Rectal smooth muscle tissue (tissue), 1 donor: ENCODE data around the gene NOTCH3.

Experiments used
- H3K27ac ChIP-seq: one replicate; pipeline ENCODE4 v1.7.0; 2013; ENCODE audit warnings: low read depth, low read length, inconsistent platforms
- H3K27me3 ChIP-seq: one replicate; pipeline ENCODE4 v1.7.0; 2013; ENCODE audit warnings: low read length; ENCODE audit not compliant: control insufficient read depth, insufficient read depth
- H3K36me3 ChIP-seq: one replicate; pipeline ENCODE4 v1.7.0; 2013; ENCODE audit warnings: low read length; ENCODE audit not compliant: control insufficient read depth, insufficient read depth
- H3K4me1 ChIP-seq: one replicate; pipeline ENCODE4 v1.7.0; 2013; ENCODE audit warnings: low read length; ENCODE audit not compliant: control insufficient read depth, insufficient read depth
- H3K4me3 ChIP-seq: one replicate; pipeline ENCODE4 v1.7.0; 2013; ENCODE audit warnings: low read length
- H3K9ac ChIP-seq: one replicate; pipeline ENCODE4 v1.7.0; 2013; ENCODE audit warnings: low read length

NOTCH3 gene

DNA sequence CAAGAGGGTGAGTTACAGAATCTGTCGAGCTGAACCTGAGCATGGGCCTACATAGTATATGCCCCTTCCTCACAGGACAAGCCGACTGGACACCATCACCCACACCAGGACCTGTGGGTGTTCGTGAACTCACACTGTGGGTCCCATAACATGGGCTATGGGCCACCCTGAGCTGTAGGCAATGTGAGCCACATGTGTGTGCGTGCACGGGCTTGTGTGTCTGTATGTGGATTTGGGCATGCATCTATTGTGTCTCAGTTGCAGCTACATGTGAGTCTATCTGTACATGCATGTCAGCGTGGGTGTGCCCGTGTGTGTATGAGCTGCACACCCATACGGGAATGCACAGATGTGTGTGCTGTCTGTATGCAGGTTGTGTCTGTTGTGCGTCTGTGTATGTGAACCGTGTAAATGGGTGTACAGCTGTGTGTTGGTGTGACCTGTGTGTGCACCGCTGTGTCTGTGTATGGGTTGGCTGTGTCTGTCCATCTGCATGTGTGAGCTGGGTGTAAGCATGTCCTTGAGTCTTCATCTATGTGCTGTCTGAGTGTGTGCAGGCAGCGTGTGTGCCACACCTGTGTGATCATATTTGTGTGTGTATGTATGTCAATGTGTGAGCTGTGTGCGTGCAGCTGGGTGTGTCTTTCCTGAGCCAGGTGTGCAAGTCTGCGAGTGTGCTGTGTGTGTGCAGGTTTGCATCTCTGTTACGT lies 1.7 kb downstream of the NOTCH3 start:
- Histone ChIP-seq H3K27me3 (peaks cover 15% of the 10 kb centered on the region), H3K4me3 (peak overlapping the region; percentile 18), H3K27ac (no peak overlapping the region), H3K9ac (no peak overlapping the region), H3K36me3 (no peaks in the 10 kb centered on the region), H3K4me1 (no peaks in the 10 kb centered on the region)

DNA sequence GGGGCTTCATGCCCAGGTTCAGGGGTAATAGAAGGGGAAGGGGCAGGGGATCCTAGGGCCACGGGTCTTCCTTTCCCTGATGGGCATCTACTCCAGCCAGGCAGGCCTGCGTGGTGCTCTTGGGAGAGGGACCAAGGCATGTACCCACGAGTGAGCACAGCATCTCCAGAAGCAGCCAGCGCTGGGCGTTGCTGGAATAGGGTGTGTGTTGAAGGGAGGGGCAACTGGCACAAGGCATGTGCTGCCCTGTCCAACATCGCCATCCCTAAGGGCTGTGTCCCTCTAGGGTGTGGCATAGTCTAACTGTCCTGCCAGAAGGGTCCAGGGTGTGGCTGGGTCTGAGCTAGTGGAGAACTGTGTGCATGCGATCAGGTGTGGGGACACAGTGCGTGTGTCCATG lies 2.9 kb downstream of the NOTCH3 start:
- Histone ChIP-seq H3K27ac (no peak overlapping the region), H3K4me3 (no peak overlapping the region), H3K27me3 (peaks cover 15% of the 10 kb centered on the region)

DNA sequence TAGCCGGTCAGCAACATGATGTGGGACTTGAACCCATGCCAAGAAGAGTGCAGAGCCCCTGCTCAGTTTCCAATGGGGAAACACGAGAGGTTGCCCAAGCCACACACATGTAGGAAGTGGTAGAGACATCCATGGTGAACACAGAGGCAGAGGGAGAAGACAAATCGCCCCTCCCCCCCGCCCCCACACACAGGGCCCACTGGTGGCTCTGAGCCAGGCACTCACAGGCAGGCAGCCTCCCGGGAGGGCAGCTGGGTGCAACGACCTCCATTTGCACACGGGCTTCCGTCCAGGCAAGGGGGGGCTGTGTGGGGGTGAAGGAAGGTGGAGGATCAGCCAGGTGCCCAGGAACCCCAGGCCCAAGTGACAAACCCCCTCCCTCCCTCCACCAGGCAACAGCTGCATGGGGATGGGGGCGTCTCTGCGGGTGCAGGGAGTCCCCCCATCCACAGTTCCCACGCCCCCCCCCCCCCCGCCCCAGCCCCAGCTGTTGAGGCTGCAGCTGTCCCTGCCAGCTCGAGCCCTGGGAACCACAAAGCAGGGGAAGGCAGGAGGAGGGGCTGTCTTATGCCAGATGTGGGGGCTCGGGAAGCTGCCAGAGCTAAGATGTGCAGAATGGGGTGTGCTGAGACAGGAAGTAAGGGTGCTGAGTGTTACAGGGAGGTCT lies 3.4 kb downstream of the NOTCH3 start:
- H3K4me1 ChIP-seq, result no peaks in the 10 kb centered on the region
- H3K36me3 ChIP-seq, result no peaks in the 10 kb centered on the region
- H3K27ac ChIP-seq, result no peak overlapping the region
- H3K9ac ChIP-seq, result no peak overlapping the region
- H3K27me3 ChIP-seq, result peaks cover 15% of the 10 kb centered on the region
- H3K4me3 ChIP-seq, result no peak overlapping the region

More for the DNA sequence above, 2.9 kb downstream of the NOTCH3 start:
- H3K36me3 ChIP-seq, result no peaks in the 10 kb centered on the region
- no peak overlapping the region for H3K9ac ChIP-seq
- H3K4me1 ChIP-seq, result no peaks in the 10 kb centered on the region

DNA sequence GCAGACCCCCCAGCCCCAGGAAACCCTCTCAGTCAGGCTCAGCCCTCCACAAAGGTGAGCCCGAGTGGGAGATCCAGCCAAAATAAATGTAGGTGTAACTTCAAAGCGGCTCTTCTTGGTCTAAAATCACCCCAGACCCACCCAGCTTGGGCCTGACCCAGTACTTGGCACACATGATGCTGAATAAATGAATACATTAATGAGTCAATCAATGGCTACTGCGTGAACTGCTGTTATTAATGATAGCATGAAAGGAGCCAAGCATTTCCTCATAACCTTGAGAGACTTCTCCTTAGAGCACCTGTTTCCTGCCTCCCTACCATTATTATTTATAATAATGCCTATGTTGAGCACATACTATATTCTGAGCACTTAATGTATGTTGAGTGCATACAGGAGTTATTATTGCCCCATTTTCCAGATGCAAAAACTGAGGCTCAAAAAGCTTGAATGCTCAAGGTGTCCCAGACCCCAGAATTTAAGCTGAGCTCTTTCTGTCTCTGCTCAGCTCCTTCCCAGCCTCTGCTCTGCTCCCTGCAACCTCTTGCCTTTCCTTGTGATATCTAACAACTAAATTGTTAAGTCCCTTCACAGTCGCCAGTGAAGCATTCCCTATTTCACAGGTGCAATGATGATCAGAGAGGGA lies 4.3 kb downstream of the NOTCH3 start:
- H3K9ac ChIP-seq, result no peak overlapping the region
- no peaks in the 10 kb centered on the region for H3K36me3 ChIP-seq
- H3K27me3 ChIP-seq, result peaks cover 15% of the 10 kb centered on the region
- no peak overlapping the region for H3K4me3 ChIP-seq
- H3K4me1 ChIP-seq, result no peaks in the 10 kb centered on the region
- H3K27ac ChIP-seq, result no peak overlapping the region

DNA sequence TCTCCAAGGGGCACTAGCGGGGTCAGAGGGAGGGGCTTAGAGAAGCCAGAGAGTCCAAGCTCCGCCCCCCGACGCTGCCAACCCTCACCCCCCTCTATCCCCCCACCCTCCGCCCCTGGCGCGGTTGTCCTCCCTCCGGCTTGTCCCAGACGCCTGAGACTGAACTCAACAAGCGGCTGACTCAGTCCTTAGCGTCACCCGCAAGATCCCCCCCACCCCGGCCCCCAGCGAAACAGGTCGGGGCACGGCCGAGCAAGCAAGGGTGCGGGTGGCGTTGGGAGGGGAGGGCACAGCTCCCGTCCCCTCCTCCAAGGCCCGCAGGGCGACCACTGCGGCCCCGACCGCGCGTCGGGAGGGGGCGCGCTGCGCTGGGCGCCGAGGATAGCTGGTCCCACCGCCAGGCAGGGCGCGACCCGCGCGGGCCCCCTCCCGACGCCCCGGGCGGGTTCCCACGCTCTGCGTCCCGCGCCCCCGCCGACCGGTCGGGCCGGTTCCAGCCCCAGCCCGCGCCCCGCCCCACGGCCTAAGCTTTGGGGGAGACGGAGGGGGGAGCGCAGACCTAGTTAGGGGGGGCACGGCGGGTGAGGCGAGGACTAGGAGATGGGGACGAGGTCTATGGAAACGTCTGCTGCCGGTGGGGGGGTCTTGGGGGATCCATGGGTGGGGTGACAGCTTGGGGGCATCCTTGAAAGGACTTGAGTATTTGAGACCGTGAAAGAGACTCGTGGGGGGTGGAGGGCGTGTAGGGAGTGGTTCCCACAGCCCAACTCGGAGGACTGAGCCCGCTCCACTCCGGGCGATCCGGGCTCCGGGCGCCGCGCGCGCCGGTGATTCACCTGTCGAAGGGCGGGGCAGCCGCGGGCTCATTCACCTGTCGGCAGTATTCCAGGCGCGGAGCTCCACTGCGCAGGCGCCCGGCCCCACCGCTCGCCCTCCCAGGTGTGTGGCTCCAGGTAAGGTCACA lies 5.1 kb downstream of the NOTCH3 start:
- no peak overlapping the region for H3K9ac ChIP-seq
- H3K36me3 ChIP-seq, result no peaks in the 10 kb centered on the region
- H3K4me1 ChIP-seq, result no peaks in the 10 kb centered on the region
- peaks cover 15% of the 10 kb centered on the region for H3K27me3 ChIP-seq
- H3K27ac ChIP-seq, result no peak overlapping the region
- peak overlapping the region; percentile 36 for H3K4me3 ChIP-seq

DNA sequence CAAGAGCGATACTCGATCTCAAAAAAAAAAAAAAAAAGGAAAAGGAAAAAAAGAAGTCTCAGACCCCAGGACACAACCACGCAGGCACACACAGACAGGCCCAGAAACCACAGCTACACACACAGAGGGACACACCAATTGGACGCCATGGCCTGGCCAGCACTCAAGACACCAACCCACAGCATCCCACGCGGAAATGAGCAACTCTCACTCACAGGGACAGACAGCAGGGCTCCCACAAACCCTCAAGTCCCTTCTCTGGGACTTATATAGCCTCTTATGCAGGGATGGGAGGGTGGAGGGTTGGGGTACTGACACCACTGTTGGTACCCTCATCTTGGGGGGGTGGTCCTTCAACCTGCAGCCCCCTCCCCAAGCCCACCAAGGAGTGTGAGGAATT lies 5.9 kb downstream of the NOTCH3 start:
- Histone ChIP-seq H3K36me3 (no peaks in the 10 kb centered on the region), H3K4me1 (no peaks in the 10 kb centered on the region), H3K4me3 (no peak overlapping the region), H3K27me3 (peaks cover 12% of the 10 kb centered on the region), H3K27ac (no peak overlapping the region), H3K9ac (no peak overlapping the region)

DNA sequence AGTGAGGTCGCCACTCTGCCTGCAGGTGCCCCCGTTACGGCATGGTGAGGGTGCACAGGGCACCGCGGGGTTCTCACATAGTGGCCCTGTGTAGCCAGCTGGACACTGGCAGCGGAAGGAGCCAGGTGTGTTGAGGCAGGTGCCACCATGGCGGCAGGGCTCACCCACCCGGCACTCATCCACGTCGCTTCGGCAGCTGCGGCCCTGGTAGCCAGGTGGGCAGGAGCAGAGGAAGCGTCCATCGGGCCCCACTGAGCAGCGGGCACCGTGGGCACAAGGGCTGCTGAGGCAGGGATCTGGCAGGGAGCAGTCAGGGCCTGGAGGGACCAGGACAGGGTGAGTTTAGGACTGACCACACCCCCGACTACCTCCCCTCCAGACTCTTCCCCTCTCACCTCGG lies 8.8 kb downstream of the NOTCH3 start:
- Histone ChIP-seq H3K4me1 (no peaks in the 10 kb centered on the region), H3K27me3 (peaks cover 4% of the 10 kb centered on the region), H3K9ac (no peak overlapping the region), H3K36me3 (no peaks in the 10 kb centered on the region), H3K27ac (no peak overlapping the region), H3K4me3 (no peak overlapping the region)

DNA sequence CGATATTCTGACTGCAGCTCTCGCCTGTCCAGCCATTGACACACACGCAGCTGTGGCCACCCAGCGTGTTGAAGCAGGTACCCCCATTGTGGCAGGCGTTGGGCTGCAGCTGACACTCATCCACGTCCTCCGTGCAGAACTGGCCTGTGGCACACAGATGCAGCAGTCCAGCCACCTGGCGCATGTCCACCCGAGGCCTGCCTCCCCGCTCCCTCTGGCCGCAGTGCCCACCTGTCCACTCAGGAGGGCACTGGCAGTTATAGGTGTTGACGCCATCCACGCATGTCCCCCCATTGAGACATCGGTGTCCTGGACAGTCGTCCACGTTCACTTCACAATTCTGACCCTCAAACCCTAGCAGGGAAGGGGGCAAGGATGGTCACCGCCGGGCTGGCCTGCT lies 9.3 kb downstream of the NOTCH3 start:
- Histone ChIP-seq H3K36me3 (no peaks in the 10 kb centered on the region), H3K27ac (no peak overlapping the region), H3K27me3 (peaks cover 4% of the 10 kb centered on the region), H3K4me3 (no peak overlapping the region), H3K4me1 (no peaks in the 10 kb centered on the region), H3K9ac (no peak overlapping the region)

DNA sequence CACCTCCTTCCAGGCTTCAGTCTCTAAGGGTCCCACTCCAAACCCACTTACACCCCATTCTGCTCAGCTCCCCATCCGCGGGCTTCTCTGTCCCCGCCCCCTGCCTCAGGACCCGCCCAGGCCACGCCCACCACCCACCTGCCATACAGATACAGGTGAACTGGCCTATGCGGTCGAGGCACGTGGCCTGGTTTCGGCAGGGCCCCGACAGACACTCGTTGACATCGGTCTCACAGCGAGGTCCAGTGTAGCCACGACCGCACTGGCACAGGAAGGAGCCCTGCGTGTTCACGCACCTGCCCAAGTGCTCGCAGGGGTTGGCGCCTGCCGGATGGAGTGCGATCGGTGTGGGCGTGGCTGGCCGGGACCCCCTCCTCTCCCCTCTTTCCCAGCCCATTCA lies 11.9 kb downstream of the NOTCH3 start:
- H3K27me3 ChIP-seq, result no peaks in the 10 kb centered on the region
- no peaks in the 10 kb centered on the region for H3K4me1 ChIP-seq
- no peak overlapping the region for H3K27ac ChIP-seq
- H3K4me3 ChIP-seq, result no peak overlapping the region
- H3K9ac ChIP-seq, result no peak overlapping the region
- H3K36me3 ChIP-seq, result no peaks in the 10 kb centered on the region

DNA sequence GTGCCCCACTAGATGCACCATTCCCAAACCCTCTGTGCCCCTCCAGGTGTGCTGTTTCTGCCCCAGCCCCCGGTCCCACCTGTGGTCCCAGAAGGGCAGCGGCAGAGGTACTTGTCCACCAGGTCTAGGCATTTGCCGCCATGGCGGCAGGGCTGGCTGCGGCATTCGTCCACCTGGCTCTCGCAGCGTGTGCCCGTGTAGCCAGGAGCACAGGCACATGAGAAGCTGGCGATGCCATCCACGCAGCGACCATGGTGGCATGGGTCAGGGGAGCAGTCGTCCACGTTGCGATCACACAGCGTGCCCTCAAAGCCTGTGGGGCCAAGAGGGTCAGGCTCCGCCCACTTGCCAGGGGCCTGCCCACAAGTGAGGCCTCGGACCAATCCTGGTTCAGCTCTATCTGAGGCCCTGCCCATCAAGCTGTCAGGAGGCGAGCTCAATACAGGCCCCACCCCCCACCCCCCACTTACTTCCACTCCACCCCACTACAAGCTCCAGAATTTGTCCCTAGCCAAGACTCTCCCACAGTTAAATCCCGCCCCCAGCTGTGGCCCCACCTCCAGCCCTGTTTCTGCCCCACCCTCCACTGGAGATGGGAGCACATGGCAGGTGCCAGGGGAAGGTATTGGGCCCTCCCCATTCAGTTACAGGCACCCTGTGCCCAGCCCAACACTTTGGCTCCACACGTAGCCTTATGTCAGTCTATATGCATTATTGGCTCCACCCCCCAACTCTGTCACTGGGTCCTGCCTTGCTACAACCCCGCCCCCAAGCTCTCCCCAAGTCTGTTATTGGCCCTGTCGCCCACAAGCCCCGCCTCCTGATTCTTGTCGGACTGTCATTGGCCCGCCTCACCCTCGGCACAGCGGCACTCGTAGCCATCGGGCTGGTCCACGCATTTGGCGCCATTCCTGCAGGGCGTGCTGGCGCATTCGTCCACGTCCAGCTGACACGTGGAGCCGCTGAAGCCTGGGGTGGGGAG lies 13.5 kb downstream of the NOTCH3 start:
- no peaks in the 10 kb centered on the region for H3K36me3 ChIP-seq
- H3K27me3 ChIP-seq, result no peaks in the 10 kb centered on the region
- no peak overlapping the region for H3K9ac ChIP-seq
- no peak overlapping the region for H3K27ac ChIP-seq
- H3K4me1 ChIP-seq, result no peaks in the 10 kb centered on the region
- H3K4me3 ChIP-seq, result no peak overlapping the region

DNA sequence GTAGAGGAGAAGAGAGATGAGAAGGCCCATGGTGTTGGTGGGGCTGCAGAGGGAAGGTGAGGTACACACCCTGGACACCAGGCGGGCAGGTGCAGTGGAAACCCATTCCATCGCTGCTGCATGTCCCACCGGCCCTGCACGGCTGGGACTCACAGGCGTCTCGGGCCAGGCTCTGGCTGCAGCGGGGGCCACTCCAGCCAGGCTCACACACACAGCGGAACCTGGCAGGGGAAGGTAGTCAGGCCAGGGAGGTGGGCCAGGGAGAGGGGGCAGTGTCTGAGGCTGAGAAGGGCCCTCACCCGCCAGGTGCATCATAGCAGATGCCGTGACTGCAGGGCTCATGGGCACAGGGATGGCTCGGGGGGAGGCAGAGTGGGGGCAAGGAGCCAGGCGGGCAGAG lies 15.6 kb downstream of the NOTCH3 start:
- Histone ChIP-seq H3K27me3 (no peaks in the 10 kb centered on the region), H3K4me1 (no peaks in the 10 kb centered on the region), H3K36me3 (no peaks in the 10 kb centered on the region), H3K4me3 (no peak overlapping the region), H3K9ac (no peak overlapping the region), H3K27ac (no peak overlapping the region)
